Measurements from ENCODE around the gene RPS25. TPM values are rescaled to one million over a fixed set of nuclear protein-coding genes. Genes with fewer than 3 reads are reported as not detected.
"Not testable (repeated sequence)": the region's sequence is repeated elsewhere in the genome, so short reads cannot be mapped to it uniquely, and the experiment has no call there.

RPS25 gene
- total RNA-seq, 1 experiment from 2014 or later = 2,312 TPM

GRCh38 chr11:119016216-119017009 lies 1.7 kb downstream of the RPS25 start:
- DNase-seq (ENCODE audit: low read depth) = no peak

DNA sequence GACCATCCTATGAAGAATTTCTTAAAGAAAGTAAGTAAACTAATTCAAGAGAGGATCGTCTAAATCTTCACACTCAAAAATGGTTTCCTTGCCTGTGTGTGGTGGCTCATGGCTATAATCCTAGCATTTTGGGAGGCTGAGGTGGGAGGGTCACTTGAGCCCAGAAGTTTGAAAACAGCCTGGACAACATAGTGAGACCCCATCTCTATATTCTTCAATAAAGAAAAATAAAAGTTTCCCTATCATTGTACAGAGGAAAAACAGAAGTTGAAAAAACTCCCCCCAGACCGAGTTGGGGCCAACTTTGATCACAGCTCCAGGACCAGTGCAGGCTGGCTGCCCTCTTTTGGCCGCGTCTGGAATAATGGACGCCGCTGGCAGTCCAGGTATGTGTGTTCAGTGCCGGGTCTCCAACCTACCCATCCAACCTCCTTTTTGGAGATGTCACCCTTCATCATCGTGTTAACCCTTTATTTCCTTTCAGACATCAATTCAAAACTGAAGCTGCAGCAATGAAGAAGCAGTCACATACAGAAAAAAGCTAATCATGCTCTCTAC lies 3.0 kb downstream of the RPS25 start:
- no peak for DNase-seq (ENCODE audit: low read depth)

DNA sequence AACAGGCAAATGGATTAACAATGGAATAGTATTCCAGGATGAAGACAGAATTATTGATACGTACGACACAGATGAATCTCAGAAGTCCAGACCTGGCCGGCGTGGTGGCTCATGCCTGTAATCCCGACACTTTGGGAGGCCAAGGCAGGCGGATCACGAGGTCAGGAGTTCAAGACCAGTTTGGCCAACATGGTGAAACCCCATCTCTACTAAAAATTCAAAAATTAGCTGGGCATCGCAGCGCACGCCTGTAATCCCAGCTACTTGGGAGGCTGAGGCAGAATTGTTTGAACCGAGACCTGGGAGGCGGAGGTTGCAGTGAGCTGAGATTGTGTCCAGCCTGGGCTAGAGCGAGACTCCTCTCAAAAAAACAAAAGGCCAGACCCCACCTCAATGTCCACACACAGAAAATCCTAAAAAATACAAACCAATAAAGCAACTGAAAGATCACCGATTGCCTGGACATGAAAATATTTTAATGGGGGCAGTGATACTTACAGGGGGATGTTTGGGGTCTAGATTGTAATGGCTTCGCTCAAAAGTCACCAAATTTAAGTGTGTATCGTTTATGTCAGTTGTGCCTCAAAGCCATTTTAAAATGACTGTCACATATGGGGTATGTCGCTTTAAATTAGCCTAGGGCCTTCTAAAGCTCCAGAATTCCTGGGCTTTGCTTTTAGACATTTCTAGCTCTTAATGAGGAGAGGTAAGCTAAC lies 3.8 kb downstream of the RPS25 start:
- DNase-seq (ENCODE audit: low read depth) = no peak

GRCh38 chr11:119012629-119013170 lies 5.4 kb downstream of the RPS25 start:
- DNase-seq (ENCODE audit: low read depth) = no peak

- no peak for DNase-seq (ENCODE audit: low read depth)
These were observed 6.6 kb downstream of the RPS25 start for GRCh38 chr11:119011476-119012053.

- no peak for DNase-seq (ENCODE audit: low read depth)
These were observed 11.5 kb downstream of the RPS25 start for GRCh38 chr11:119006656-119007055.

DNA sequence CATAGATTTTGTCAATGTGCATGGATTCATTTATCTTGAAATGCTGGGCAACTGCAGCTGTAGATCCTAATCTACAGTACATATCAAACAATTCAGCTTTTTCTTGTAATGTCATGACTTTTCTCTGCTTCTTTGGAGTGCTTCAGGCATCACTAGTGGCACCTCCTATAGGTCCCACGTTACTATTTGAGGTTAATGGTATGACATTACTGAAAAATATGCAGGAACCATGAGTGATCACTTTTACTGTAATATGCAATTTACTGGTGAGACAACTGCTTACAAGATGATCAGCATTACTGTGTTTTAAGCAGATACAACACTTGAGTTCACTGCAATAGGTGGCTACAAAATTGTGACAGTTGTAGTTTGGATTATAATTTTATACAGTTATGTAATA lies 17.2 kb downstream of the RPS25 start:
- DNase-seq (ENCODE audit: low read depth) = peak; percentile 10

GRCh38 chr11:118998822-118999221 lies 19.3 kb downstream of the RPS25 start:
- peak; percentile 78 for DNase-seq (ENCODE audit: low read depth)

DNA sequence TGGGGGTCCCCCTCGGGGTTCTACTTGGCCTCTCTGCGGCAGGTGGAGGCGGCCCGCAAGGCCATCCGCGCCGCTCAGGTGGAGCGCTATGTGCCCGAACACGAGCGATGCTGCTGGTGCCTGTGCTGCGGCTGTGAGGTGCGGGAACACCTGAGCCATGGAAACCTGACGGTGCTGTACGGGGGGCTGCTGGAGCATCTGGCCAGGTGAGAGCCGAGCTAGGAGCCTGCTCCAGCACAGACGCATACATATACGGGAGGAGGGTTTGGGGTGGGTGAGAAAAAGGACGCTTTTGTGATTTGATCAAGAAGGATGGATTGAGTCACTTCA lies 19.8 kb downstream of the RPS25 start:
- DNase-seq (ENCODE audit: low read depth) = no peak

- DNase-seq (ENCODE audit: low read depth) = peak; percentile 85
These were observed 20.3 kb downstream of the RPS25 start, which contains the start of gene CENATAC for GRCh38 chr11:118997627-118998387. TSS of gene CENATAC (plus strand) at chr11:118998138. CDS start at chr11:118998198, 60 bp downstream.

DNA sequence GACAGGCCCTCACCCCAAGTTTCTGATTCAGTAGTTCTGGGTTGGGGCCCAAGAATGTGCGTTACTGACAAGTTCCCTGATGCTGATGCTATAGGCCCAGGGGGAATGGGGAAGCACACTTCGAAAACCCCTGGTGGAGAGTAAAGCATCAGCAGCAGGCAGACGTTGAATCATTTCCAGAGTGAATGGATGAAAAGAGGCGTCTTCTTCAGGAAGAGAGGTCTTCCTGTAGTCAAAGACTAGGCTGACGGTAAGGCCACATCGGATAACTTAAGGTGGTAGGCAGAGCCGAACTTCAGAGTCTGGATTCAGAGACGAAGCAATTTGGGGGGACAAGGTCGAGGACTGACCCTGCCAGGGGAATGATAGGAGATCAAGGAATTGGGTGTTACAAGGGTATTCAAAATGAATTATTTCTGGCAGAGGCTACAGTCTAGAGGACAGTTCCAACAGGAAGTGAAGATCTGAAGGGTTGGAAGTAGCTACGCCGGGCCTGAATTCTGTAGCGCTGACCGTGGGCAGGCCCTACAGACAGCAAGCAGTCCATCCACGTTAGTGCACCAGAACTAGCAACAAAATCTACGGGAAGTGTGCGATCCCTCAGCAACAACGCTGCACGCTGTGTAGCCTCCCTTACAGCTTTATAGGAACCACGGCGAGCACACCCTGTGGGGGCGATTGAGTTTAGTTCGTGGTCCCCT lies 21.1 kb downstream of the RPS25 start:
- DNase-seq (ENCODE audit: low read depth) = peak; percentile 34

- not testable (repeated sequence) for DNase-seq (ENCODE audit: low read depth)
These were observed 26.6 kb downstream of the RPS25 start for GRCh38 chr11:118991486-118992038.

GRCh38 chr11:118988280-118988679 lies 29.9 kb downstream of the RPS25 start:
- DNase-seq (ENCODE audit: low read depth) = no peak

GRCh38 chr11:118984825-118985224 lies 33.3 kb downstream of the RPS25 start:
- no peak for DNase-seq (ENCODE audit: low read depth)

DNA sequence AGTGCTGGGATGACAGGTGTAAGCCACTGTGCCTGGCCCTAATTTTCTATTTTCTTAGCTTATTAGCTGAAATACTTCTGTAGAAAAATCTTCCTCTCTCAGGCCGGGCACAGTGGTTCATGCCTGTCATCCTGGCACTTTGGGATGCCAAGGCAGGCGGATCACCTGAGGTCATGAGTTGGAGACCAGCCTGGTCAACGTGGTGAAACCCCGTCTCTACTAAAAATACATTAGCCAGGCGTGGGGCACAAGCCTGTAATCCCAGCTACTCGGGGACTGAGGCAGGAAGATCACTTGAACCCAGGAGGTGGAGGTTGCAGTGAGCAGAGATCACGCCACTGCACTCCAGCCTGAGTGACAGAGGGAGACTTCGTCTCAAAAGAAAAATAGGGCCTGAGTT lies 33.8 kb downstream of the RPS25 start:
- not testable (repeated sequence) for DNase-seq (ENCODE audit: low read depth)

- DNase-seq (ENCODE audit: low read depth) = no peak
These were observed 37.8 kb downstream of the RPS25 start for GRCh38 chr11:118980191-118980881.

GRCh38 chr11:118979434-118979833 lies 38.7 kb downstream of the RPS25 start:
- no peak for DNase-seq (ENCODE audit: low read depth)

DNA sequence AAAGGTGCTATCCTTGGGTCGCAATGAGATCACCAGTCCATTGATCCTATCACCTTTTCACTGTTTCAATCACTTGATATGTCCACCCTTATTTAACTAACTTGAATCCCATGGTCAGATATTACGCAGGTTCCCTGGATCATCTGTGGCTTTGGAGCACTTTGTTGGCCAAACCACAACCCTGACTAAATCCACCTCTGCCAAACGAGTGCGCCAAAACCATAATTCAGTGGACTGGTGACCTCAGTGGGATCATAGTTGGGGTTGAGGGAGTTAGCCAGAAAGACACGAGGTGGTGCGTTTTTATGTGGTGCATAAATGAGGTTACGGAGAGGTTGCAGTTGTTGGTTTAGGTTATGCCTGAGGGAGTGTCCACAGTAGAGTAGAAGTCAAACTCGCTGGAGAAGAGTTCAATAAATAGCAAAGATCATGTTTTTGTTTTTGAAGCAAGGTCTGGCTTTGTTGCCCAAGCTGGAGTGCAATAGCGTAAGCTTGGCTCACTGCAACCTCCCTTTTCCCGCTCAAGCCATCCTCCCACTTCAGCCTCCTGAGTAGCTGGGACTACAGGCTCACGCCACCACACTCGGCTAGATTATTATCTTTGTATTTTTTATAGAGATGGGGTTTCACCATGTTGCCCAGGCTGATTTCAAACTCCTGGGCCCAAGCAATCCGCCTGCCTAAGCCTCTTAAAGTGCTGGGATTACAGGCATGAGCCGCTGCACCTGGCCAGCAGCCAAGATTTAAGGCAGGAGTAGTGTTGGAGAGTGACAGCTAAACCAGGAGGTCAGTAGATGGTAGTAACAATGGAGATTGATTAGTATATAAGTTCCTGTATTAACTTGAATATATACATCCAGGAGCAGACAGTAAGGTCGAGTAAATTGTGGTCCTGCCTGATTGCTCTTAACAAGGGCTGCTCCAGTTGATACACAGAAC lies 42.1 kb downstream of the RPS25 start:
- peak; percentile 66 for DNase-seq (ENCODE audit: low read depth)

DNA sequence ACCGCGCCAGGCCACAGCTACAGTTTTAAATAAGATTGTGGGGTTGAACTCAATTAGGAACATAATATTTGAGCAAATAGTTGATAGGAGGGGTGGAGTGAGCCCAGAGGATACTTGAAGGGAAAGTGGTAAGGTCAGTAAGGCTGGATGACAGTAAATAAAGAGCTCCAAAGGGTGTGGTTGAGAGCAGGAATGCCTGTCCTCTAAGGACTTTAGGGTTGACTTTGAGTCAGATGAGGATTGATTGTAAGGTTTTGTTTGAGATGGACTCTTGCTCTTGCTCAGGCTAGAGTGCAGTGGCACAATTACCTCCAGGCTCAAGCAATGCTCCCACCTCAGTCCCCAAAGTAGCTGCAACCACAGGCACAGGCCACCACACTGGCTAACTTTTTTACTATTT lies 44.2 kb downstream of the RPS25 start:
- no peak for DNase-seq (ENCODE audit: low read depth)

Data from RPMI7951 (cell line).